GM23338 (cell line): ENCODE data around the gene DMBX1. TPM values are rescaled to one million over a fixed set of nuclear protein-coding genes. Genes with fewer than 3 reads are reported as not detected.

ENCODE experiments used
- ATAC-seq: fragments of 200-7000 bp; cut with Tn5 transposase; 3 replicates; pipeline ENCODE4 v1.9.1; 2020
- DNase-seq: peaks from one replicate; pipeline ENCODE4 v3.0.0-alpha.2; 2015; ENCODE audit warnings: low spot score
- H2AFZ ChIP-seq: fragments of 200-600 bp; sonication (generic); 2 replicates; pipeline ENCODE4 v1.8.0; 2016; ENCODE audit warnings: antibody characterized with exemption, mild to moderate bottlenecking, moderate library complexity
- H3F3A ChIP-seq: fragments of 200-600 bp; sonication (generic); replicated peaks from 2 replicates; pipeline ENCODE4 v1.8.0; 2017; ENCODE audit warnings: antibody characterized with exemption, mixed run types, low read depth
- H3K27ac ChIP-seq: fragments of 200-600 bp; sonication (generic); 2 replicates; pipeline ENCODE4 v1.6.1; 2016; ENCODE audit warnings: low read depth
- H3K27me3 ChIP-seq: fragments of 200-600 bp; sonication (generic); 2 replicates; pipeline ENCODE4 v1.8.0; 2016; ENCODE audit warnings: mild to moderate bottlenecking, mixed run types, moderate library complexity; ENCODE audit not compliant: insufficient read depth
- H3K36me3 ChIP-seq: fragments of 200-600 bp; sonication (generic); 2 replicates; pipeline ENCODE4 v1.8.0; 2016; ENCODE audit warnings: mild to moderate bottlenecking; ENCODE audit not compliant: insufficient read depth
- H3K4me1 ChIP-seq: fragments of 200-600 bp; sonication (generic); 2 replicates; pipeline ENCODE4 v1.8.0; 2016; ENCODE audit warnings: mild to moderate bottlenecking, moderate library complexity; ENCODE audit not compliant: insufficient read depth
- H3K4me2 ChIP-seq: fragments of 200-600 bp; sonication (generic); 2 replicates; pipeline ENCODE4 v1.7.1; 2017; ENCODE audit warnings: mixed run types
- H3K4me3 ChIP-seq: fragments of 200-600 bp; sonication (generic); 2 replicates; pipeline ENCODE4 v1.6.1; 2016; ENCODE audit warnings: mixed run types
- H3K79me2 ChIP-seq: fragments of 200-600 bp; sonication (generic); replicated peaks from 2 replicates; pipeline ENCODE4 v1.8.0; 2017; ENCODE audit warnings: mild to moderate bottlenecking; ENCODE audit not compliant: insufficient read depth
- H3K9me2 ChIP-seq: fragments of 200-600 bp; sonication (generic); 2 replicates; pipeline ENCODE4 v1.8.0; 2017; ENCODE audit not compliant: insufficient read depth
- H4K20me1 ChIP-seq: fragments of 200-600 bp; sonication (generic); replicated peaks from 2 replicates; pipeline ENCODE4 v1.8.0; 2017; ENCODE audit warnings: mild to moderate bottlenecking; ENCODE audit not compliant: insufficient read depth
- H3K27ac Mint-ChIP-seq: 2 replicates; pipeline ENCODE4 v1.8.0; 2020; ENCODE audit warnings: inconsistent platforms, mild to moderate bottlenecking, moderate library complexity, mixed read lengths
- H3K27me3 Mint-ChIP-seq: 3 replicates; pipeline ENCODE4 v1.8.0; 2022; ENCODE audit warnings: low read depth, mild to moderate bottlenecking, moderate library complexity, mixed read lengths, inconsistent platforms; ENCODE audit not compliant: insufficient read depth, poor library complexity
- H3K36me3 Mint-ChIP-seq: 3 replicates; pipeline ENCODE4 v1.8.0; 2021; ENCODE audit warnings: low read depth, mild to moderate bottlenecking, inconsistent platforms, moderate library complexity, mixed read lengths
- H3K4me1 Mint-ChIP-seq: 3 replicates; pipeline ENCODE4 v1.8.0; 2020; ENCODE audit warnings: mild to moderate bottlenecking, inconsistent platforms, mixed read lengths
- H3K4me3 Mint-ChIP-seq: 3 replicates; pipeline ENCODE4 v1.8.0; 2021; ENCODE audit warnings: moderate library complexity, mild to moderate bottlenecking, inconsistent platforms, mixed read lengths
- H3K9me3 Mint-ChIP-seq: 3 replicates; pipeline ENCODE4 v1.8.0; 2020; ENCODE audit warnings: moderate library complexity, mild to moderate bottlenecking, inconsistent platforms, mixed read lengths
- JUNB ChIP-seq: IDR thresholded peaks from one replicate; pipeline ENCODE4 v1.6.1; 2016; ENCODE audit warnings: antibody characterized with exemption; ENCODE audit not compliant: unreplicated experiment
- POLR2AphosphoS5 ChIP-seq: IDR thresholded peaks from 2 replicates; pipeline ENCODE4 v1.6.1; 2016; ENCODE audit warnings: antibody characterized with exemption, low read depth
- STAT1 ChIP-seq: IDR thresholded peaks from one replicate; pipeline ENCODE4 v1.6.1; 2016; ENCODE audit warnings: antibody characterized with exemption; ENCODE audit not compliant: unreplicated experiment
- ZNF331 ChIP-seq: fragments of 250-450 bp; sonication (Bioruptor Pico); IDR thresholded peaks from 2 replicates; pipeline ENCODE4 v1.5.0; 2020; ENCODE audit warnings: low read depth, mild to moderate bottlenecking, moderate library complexity
- ZNF462 ChIP-seq: fragments of 250-450 bp; sonication (Bioruptor Pico); IDR thresholded peaks from 2 replicates; pipeline ENCODE4 v1.5.0; 2020; ENCODE audit warnings: mild to moderate bottlenecking, moderate library complexity
- polyA plus RNA-seq: library from polyadenylated mRNA; unstranded; fragments of >200 nt; fragmentation: Nextera tagmentation; extraction: Ambion mirVana; gene quantifications from 2 replicates; pipeline ENCODE4 v1.2.1, GENCODE V29; 2016
- total RNA-seq: library from RNA; depleted of rRNA; stranded (reverse); fragments of >200 nt; shearing (Covaris generic); gene quantifications from 2 replicates; pipeline ENCODE4 v1.2.3, GENCODE V29; 2014
- TF ChIP-seq, protein P1 (sequence below): IDR thresholded peaks from 2 replicates; pipeline ENCODE4 v1.6.1; 2016; ENCODE audit warnings: antibody characterized with exemption
- TF ChIP-seq, protein P2 (sequence below), 2 experiments: fragments of 200-600 bp in 1 of 2; sonication (generic) in 1 of 2; conservative IDR thresholded peaks; 2 replicates each; pipeline versions ENCODE4 v1.5.1 to v1.6.1; 2016 to 2017; ENCODE audit warnings: antibody characterized with exemption in 2 of 2, low read depth in 2 of 2, mild to moderate bottlenecking in 2 of 2, moderate library complexity in 1 of 2
- TF ChIP-seq, protein P3 (sequence below): IDR thresholded peaks from one replicate; pipeline ENCODE4 v1.6.1; 2018; ENCODE audit warnings: antibody characterized with exemption; ENCODE audit not compliant: unreplicated experiment

The DMBX1 gene
- total and polyA plus RNA-seq, 2 experiments from 2014 or later, result 0.11 TPM; not detected in 1

DNA sequence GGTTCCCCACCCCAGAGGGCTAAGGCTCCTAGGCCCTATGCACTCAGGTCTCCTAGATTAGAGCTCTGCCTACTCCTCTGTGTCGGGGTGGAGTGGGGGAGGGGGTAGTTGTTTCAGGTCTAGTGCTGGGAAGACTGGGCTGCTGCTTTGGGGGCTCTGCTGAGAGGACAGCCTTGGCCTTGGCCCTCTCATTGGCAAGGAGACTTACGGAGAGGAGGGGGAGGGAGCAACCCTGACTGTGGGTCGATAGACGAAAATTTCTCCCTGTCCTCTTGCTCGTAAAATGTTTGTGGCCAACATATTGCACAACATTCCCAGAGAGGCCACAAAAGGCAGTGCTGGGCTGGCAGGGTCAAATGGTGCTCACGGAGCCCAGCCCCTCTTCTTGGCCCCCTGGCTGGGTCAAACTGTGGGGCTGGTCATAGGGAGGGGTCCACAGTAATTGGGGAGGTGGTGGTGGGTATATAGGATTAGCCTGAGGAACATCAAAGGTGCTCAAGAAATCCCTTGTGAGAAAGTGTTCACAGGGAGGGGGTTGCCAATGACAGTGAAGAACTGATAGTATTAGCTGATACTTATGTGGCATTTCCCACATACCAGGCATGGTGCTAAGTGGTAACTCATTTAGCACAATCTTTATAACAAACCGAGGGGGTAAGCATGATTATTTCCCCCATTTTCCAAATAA lies 8.5 kb upstream of the DMBX1 start:
- H3K27ac Mint-ChIP-seq, result no peak overlapping the region
- Histone ChIP-seq H3K27me3 (peaks cover 98% of the 10 kb centered on the region), H3K4me2 (no peak overlapping the region), H3K36me3 (no peaks in the 10 kb centered on the region), H3K27ac (no peak overlapping the region), H3K4me1 (peaks cover 20% of the 10 kb centered on the region), H2AFZ (no peak overlapping the region), H4K20me1 (no peaks in the 10 kb centered on the region; the same call in 1 of the 2 replicates), H3K79me2 (no peaks in the 10 kb centered on the region), H3F3A (no peaks in the 10 kb centered on the region), H3K9me2 (no peaks in the 10 kb centered on the region), H3K4me3 (no peak overlapping the region)
- no peaks in the 10 kb centered on the region for H3K36me3 Mint-ChIP-seq
- peaks cover 59% of the 10 kb centered on the region for H3K27me3 Mint-ChIP-seq
- H3K9me3 Mint-ChIP-seq, result no peaks in the 10 kb centered on the region; the same call in 2 of the 3 replicates
- H3K4me3 Mint-ChIP-seq, result no peak overlapping the region
- peak; percentile 11 for ATAC-seq
- H3K4me1 Mint-ChIP-seq, result peaks cover 29% of the 10 kb centered on the region
- TF ChIP-seq JUNB (no peak), ZNF462 (CRISPR knock-in tag) (no peak), STAT1 (no peak), POLR2AphosphoS5 (no peak), ZNF331 (CRISPR knock-in tag) (no peak)
- TF ChIP-seq, protein P1, sequence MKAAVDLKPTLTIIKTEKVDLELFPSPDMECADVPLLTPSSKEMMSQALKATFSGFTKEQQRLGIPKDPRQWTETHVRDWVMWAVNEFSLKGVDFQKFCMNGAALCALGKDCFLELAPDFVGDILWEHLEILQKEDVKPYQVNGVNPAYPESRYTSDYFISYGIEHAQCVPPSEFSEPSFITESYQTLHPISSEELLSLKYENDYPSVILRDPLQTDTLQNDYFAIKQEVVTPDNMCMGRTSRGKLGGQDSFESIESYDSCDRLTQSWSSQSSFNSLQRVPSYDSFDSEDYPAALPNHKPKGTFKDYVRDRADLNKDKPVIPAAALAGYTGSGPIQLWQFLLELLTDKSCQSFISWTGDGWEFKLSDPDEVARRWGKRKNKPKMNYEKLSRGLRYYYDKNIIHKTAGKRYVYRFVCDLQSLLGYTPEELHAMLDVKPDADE, result no peak
- TF ChIP-seq, protein P2, sequence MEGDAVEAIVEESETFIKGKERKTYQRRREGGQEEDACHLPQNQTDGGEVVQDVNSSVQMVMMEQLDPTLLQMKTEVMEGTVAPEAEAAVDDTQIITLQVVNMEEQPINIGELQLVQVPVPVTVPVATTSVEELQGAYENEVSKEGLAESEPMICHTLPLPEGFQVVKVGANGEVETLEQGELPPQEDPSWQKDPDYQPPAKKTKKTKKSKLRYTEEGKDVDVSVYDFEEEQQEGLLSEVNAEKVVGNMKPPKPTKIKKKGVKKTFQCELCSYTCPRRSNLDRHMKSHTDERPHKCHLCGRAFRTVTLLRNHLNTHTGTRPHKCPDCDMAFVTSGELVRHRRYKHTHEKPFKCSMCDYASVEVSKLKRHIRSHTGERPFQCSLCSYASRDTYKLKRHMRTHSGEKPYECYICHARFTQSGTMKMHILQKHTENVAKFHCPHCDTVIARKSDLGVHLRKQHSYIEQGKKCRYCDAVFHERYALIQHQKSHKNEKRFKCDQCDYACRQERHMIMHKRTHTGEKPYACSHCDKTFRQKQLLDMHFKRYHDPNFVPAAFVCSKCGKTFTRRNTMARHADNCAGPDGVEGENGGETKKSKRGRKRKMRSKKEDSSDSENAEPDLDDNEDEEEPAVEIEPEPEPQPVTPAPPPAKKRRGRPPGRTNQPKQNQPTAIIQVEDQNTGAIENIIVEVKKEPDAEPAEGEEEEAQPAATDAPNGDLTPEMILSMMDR (conservative IDR thresholded peaks at IDR 0.05; ENCODE audit: low read depth in 2 of 2), result no peak
- TF ChIP-seq, protein P3, sequence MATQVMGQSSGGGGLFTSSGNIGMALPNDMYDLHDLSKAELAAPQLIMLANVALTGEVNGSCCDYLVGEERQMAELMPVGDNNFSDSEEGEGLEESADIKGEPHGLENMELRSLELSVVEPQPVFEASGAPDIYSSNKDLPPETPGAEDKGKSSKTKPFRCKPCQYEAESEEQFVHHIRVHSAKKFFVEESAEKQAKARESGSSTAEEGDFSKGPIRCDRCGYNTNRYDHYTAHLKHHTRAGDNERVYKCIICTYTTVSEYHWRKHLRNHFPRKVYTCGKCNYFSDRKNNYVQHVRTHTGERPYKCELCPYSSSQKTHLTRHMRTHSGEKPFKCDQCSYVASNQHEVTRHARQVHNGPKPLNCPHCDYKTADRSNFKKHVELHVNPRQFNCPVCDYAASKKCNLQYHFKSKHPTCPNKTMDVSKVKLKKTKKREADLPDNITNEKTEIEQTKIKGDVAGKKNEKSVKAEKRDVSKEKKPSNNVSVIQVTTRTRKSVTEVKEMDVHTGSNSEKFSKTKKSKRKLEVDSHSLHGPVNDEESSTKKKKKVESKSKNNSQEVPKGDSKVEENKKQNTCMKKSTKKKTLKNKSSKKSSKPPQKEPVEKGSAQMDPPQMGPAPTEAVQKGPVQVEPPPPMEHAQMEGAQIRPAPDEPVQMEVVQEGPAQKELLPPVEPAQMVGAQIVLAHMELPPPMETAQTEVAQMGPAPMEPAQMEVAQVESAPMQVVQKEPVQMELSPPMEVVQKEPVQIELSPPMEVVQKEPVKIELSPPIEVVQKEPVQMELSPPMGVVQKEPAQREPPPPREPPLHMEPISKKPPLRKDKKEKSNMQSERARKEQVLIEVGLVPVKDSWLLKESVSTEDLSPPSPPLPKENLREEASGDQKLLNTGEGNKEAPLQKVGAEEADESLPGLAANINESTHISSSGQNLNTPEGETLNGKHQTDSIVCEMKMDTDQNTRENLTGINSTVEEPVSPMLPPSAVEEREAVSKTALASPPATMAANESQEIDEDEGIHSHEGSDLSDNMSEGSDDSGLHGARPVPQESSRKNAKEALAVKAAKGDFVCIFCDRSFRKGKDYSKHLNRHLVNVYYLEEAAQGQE, result no peak
- DNase-seq, result no peak
